GM18517 (cell line): ENCODE data around the gene SHOC2.

Experiments
- ATAC-seq: cut with Tn5 transposase; IDR thresholded peaks from one replicate; pipeline ENCODE4 v1.9.1; 2021; ENCODE audit warnings: mild to moderate bottlenecking, moderate library complexity; ENCODE audit not compliant: unreplicated experiment

SHOC2 gene

DNA sequence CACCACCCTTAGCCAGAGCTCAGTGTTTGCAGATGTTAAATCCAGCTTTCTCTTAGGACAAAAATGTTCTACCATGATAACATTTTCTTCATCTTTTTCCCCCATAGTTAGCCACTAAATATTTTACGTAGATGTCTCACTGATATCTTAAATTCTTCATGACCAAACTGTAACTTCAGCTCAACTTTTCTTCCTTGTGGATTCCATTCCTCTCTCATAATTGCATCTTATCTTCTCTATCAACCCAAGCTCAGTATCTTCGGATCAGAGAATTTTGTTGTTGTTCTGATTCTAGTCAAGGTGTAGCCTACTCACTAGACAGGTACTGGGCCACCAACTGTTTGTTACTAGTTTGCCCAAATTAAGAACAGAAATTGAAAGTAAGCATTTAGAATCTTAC is 60.2 kb downstream of the SHOC2 start:
- no peak for ATAC-seq

DNA sequence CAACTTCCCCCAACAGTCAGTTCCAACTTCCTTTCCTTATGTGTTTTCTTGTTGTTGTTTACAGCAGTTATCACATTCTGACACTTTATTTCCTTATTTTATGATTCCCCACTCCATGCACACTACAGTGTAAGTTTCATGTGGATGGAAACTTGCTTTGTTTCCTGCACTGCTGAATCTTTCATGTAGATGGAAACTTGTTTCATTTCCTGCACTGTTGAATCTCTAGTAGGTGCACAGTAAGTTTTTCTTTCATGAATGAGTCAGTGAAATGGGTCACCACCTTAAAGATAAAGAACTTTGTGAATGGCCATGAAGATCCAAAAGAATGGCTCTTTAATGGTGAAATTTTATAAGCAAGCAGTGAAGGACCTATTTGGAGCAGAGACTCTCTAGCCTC is 61.4 kb downstream of the SHOC2 start:
- no peak for ATAC-seq

DNA sequence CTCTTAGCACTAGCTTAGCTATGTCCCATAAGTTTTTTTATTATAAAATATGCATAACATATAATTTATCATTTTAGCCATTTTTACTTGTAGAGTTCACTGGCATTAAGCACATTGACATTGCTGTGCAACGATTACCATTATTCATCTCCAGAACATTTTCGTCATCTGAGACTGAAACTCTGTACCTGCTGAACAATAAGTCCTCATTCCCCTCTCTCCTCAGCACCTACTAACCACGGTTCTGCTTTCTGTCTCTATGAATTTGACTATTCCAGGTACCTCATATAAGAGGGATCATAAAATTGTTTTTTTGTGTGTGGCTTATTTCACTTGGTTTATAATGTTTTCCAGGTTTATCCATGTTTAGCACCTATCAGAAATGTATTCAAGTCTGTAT is 64.1 kb downstream of the SHOC2 start:
- no peak for ATAC-seq

DNA sequence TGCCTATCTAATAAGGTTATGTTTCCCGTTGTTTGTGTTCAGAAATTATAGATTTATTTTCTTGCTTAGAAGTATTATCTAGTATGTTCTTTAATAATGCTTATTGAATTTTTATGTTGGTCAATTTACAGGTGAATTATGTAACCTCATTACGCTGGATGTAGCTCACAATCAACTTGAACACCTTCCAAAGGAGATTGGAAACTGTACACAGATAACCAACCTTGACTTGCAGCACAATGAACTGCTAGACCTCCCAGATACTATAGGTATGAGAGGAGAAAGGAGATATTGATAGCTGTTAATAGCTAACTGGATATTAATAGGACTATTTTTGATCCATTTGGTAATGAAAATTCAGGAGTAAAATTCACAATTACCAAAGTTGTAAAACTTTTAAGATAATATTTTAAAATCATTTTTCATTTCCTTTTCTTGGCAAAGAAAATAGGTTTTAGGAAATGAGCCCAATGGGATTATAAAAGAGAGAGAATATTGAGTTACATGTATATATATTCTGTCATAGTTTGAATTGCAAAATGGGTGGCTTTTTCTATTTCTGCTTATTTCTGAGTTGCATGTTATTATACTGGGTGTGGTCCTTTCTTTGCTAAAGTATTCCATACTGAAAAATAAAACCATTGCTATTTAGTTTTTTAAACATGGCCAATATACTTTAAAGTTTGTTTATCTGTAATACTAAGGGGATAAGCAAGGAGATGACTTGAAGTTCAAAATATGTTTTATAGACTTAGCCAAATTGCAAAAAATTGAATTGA is 66.3 kb downstream of the SHOC2 start:
- ATAC-seq: no peak

DNA sequence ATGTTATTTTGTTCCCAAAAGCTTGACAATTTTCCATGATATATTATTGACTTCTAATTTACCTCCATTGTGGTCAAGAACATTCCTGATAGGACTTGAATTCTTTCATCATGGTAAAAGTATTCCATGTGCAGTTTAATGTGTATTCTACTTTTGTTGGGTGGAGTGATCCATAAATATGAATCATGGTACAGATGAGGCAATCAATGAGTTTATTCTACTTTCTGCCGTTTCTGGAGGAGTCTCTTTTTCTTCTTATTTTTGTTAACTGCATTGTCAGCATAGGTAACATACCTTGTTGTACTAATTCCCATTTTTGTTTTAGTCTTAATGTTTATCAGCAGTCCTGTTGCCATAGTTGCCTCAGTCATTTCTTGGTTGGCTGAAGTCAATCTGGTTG is 69.6 kb downstream of the SHOC2 start:
- no peak for ATAC-seq

DNA sequence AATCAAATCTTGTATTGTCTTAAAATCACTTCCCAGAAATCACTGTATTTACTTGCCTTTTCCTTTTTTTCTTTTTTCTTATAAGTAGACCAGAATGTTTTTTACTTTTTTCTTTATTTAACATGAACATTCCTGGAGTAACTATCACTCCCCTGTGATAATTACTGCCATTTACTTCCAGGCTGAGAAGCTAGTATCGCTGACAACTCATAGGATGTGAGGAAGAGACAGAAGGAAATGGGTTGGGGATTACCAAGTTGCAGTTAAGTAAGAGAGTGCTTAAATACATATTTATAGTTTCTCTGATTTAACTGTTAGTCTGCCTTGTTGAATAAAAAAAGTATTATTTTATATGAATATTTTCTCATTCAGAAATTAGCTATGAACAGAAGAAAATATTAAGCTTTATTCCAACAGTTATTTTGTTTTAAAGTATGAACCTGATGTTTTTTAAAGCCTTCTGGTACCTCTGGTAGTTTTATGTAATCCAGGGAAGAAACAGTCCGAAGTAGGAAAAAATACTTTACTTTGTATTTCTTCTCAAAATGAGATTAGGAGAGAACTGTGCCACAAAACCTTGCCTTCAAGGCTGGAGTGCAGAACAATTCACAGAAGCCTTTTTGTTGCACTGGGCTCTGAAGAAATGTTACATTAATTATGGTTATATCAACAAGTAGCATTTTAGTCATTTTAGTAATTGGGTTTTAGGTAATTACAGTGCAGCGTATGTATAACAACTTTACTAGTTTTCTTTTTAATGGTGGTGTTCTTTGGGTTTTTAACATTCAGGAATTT is 72.8 kb downstream of the SHOC2 start:
- ATAC-seq: no peak

DNA sequence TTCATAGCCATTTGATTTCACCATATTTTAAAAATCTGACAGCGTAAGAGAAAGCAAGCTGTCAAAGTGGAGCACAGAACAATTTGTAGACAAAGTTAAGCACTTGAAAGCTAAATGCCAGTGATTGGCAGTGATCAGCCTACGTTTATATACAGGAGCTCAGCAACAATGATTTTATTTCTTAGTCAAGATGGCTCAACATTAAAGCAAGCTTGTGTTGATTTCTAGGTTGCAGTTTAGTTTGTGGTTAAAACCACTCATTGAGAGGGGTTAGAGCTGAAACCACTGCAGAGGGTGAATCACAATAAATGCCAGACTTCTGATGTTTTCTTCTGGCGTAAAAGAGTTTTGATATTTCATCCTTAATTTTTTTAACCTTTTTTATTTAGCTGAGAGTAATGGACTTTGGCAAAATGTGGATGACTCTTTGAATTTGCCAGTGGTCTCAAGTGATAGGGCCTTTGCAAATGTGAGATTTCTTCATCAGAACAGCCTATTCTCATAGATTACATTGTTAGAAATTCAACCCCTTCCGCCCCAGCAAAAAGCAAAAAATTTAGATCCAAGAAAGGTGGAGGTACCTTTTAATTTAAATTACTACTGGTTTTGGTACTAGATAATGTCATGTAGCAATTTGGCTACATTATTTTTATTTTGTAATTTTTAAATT is 73.8 kb downstream of the SHOC2 start:
- ATAC-seq: no peak

DNA sequence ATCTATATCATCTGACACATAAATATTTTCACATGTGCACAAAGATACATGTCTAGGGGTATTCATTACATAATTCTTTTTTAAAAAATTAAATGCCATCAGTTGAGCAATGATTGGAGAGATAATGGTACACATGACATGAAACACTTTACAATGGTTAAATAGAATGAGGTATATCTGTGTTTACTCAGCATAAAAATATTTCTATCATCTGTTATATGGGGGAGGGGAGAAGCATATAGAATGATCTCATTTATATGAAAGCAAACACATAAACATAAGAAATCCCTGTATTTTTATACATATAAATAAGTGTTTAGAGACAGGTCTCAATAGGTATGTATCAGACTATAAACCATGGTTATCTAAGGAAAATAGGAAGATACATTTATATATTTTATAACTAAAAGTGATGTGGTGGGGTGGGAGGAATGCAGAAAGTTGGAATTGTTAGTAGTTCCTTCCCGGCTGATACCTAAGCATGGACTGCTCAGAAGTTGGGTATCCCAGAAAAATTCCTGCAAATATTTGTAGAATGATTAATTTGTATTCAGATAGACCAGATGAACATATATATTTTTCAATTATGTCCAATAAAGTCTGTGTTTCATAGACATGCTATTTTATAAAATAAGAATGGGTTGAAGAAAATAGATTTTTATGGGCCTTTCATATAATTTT is 75.1 kb downstream of the SHOC2 start:
- no peak for ATAC-seq

DNA sequence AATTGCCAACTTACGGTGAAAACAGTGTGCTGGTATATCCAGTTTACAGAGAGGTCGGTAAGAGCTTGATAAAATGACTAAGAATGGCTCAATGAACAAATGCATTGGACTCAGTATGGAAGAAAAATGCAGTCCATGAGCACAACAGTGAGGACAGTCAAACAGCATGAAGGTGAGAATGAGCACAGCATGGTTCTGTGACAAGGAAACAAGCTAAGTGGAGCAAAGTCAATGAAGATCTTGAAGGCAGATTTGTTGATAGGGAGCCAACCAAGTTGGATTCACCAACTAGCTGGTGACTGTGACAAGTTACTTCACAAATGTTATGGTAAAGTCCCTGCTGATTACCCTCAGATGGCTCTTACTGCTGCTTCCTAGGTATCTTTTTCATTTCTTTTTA is 75.9 kb downstream of the SHOC2 start:
- ATAC-seq: no peak

DNA sequence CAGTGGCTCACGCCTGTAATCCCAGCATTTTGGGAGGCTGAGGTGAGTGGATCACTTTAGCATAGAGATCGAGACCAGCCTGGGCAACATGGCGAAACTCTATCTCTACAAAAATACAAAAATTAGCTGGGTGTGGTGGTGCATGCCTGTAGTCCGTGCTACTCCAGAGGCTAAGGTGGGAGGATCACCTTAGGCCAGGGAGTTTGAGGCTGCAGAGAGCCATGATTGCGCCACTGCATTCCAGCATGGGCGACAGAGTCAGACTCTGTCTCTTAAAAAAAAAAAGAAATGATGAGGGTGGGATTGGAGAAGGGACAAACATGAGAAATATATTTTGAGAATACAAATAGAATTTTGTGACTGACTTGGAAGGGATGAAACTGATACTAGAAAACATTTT is 76.9 kb downstream of the SHOC2 start:
- no peak for ATAC-seq

DNA sequence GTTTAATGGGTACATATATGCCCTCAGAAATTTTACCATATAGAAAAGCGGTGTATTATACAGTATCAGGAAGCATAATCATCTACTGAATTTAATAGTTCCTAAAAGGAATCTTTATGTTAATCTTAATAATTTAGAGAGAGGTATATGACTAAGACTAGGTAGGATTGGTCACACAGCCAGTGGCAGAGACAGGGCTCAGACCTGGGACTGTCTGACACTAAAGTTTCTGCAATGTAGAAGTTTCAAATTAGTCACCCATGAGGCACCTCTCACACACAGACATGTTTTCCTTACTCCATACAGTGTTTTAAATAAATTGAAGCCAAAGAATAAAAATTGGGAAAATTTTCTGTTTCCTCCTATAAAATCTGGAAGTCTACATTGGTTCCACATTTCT is 84.6 kb downstream of the SHOC2 start:
- ATAC-seq: no peak

DNA sequence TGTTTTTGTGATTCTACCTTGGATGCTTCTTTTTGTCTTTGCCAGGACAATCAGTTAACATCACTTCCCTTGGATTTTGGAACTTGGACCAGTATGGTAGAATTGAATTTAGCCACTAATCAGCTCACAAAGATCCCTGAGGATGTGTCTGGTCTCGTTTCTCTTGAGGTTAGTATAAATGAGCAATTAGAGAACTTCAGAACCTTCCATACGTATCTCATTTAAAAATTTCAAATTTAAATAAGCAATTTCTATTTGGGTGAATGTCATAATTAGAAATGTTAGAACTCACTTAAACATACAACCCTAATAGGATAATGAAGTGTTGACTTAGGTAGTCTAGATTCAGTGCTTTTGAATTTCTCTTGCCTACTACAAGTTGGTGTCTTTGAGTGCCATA is 88.1 kb downstream of the SHOC2 start:
- ATAC-seq: no peak

DNA sequence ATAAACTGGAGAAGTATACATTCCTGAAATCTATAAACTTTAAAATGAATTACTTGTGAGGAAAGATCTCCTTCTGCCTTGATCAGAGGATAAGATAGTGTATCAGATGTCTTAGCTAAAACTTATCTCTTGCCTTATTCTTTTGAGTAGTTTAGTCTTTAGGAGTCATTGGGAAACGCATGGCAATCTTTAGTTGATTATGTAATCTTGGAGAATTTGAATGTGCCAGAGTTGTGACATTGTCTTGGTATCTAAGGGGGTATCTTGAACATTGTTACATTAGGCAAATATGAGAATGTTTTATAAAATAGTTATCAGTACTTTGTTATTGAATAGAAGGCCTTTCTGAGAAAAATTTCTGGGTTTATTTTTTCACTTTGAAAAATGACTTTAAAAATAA is 95.8 kb downstream of the SHOC2 start:
- ATAC-seq: no peak

DNA sequence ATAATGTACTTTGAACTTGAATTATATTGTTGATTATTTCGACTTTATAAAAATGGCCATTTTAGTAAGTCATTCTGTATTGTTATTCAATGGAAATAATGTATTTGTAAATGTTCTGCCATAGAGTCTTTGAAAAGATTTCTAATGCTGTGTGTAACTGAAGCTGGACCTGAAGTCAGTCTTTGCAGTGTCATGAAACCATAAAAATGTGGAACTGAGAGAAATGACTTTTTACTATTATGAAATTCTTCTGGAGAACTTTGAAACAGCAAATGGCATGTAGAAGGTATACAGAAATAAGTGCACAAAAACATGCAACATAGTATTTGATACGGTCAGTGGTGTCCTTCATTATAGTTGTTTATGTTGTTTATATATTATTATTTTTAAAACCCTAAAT is 97.7 kb downstream of the SHOC2 start:
- no peak for ATAC-seq

DNA sequence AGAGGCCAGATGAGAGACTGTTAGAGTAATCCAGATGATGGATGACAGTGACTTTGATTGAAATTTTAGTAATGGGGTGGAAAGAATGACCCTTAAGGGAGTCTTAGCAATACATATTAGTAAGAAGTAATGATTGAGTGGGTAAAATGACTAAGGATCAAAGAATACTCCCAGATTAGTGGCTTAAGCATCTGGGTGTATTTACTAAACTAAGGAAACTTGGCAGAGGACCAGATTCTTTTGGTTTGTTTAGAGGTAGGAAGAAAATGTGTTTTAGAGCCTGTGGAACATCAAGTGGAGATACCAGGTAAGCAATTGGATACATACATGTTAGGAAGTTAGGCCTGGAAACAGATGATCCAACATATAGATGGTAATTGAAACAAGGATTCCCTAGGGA is 98.6 kb downstream of the SHOC2 start:
- no peak for ATAC-seq

DNA sequence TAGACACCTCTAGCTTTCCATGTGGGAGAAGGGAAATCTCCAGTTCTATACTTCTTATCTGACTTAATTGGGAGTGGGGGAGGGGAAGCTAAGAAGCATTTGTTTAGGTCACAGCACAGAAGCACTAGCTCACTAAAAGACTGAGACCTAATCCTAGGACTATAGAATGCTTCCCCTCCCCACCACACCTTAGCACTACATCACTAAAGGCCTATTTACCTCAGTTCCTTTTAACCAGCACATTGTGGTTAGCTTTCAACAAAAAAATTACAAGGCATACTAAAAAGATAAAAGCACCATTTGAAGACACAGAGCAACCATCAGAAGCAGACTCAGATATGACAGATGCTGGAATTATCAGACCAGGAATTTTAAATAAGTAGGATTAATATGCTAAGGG is 103.7 kb downstream of the SHOC2 start:
- no peak for ATAC-seq

DNA sequence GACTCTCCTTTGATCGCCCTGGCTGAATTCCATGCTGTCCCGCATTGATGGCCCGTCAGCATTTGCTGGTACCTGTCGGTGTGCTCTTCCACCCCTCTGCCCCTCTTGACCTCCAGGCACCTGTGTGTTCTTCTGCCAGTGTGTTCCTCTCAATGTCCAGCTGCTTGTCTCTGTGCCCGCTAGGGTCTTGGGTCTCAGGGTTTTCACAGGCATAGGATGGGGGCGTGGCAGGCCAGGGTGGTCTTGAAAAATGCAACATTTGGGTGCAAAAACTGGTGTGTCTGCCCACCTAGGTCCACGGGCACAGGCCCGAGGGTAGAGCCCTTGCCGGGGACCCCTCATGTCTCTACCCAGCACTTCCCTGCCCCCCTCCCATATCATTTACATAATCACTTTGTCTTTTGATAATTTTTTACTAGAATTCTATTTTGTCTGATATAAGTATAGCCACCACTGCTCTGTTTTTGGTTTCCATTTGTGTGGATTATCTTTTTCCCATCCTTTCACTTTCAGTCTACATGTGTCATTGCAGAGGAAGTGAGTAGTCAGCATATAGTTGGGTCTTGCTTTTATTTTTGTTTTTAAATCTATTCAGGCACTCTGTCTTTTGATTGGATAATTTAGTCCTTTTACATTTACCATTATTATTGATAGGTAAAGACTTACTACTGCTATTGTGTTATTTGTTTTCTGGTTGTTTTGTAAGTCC is 110.8 kb downstream of the SHOC2 start:
- no peak for ATAC-seq

DNA sequence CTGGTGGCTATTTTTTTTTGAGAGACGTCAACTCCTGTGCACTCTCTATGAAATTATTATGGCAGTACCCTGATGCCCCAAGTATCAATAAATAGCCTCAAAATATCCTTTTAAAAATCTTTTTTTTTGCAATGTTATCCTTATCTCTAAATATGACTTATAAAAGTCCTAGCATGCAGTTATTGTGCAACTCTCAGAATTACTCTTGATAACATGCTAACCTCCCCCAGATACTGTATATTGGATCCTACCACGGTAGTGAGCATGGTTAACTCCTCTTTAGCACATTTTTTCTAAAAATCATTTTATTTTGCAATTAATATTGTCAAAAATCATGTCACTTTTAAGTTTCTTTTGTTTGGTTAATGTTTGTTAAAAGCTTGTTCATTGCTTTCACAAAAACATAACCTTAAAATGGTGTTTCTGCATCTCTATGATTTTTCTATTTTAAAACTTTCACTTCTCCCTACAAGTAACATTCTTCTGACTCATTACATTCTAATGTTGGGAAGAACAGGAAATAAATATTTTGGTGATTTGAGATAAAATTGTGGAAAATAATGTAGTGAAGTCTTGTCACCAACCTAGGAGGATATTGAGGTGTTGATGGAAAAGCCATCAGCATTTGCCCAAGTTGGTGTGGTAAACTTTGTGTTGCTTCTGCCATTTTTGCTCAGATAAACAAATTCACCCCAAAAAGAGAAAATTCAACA is 115.3 kb downstream of the SHOC2 start:
- ATAC-seq: no peak

DNA sequence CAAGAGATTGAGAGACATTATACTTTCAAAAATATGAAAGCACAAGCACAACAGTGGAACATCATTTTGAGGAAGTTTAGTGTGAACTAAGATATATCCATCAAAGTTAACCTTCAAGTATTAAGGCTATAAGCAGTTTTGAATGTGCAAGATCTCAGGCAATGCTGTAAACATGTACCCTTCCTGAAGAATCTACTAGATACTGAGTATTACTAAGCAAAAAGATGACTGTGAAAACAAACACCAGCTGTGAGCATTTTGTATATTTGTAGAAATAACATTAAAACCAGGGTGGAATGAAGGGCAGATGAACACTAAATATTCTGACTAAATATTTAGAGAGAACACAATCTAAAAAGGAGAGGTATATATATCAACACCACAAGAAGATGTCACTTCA is 116.1 kb downstream of the SHOC2 start:
- no peak for ATAC-seq

DNA sequence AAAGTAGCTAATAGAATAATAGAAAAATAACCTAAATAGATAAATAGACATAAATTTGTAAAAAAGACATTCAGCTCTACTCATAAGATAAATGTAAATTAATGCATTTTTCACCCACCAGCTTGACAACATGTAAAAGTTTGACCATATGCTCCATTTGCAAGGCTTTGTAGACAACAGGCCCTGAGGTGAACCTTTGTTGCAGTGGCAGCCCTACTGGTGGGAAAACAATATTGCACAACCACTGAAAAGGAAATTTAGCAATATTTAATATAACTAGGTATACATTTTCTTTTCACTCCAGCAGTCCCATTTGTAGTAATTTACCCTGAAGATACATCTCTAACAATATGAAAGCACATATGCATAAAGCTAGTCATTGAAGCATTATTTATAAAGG is 118.5 kb downstream of the SHOC2 start:
- no peak for ATAC-seq
